ENCODE measurements around the gene CD47.

GRCh38 chr3:108021533-108021932 is 69.3 kb downstream of the CD47 start:
- TF ChIP-seq, protein P1, sequence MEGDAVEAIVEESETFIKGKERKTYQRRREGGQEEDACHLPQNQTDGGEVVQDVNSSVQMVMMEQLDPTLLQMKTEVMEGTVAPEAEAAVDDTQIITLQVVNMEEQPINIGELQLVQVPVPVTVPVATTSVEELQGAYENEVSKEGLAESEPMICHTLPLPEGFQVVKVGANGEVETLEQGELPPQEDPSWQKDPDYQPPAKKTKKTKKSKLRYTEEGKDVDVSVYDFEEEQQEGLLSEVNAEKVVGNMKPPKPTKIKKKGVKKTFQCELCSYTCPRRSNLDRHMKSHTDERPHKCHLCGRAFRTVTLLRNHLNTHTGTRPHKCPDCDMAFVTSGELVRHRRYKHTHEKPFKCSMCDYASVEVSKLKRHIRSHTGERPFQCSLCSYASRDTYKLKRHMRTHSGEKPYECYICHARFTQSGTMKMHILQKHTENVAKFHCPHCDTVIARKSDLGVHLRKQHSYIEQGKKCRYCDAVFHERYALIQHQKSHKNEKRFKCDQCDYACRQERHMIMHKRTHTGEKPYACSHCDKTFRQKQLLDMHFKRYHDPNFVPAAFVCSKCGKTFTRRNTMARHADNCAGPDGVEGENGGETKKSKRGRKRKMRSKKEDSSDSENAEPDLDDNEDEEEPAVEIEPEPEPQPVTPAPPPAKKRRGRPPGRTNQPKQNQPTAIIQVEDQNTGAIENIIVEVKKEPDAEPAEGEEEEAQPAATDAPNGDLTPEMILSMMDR (conservative IDR thresholded peaks at IDR 0.05; ENCODE audit: low read depth, low read length), result no peak
- TF ChIP-seq EZH2 (IDR thresholded peaks at IDR 0.05; ENCODE audit: low read length, unreplicated experiment) (no peak), EZH2phosphoT487 (IDR thresholded peaks at IDR 0.05; ENCODE audit: borderline replicate concordance, low read length) (no peak)

All from PC-3 (cell line).